ENCODE measurements around the gene DENND11. TPM values are rescaled to one million over a fixed set of nuclear protein-coding genes. Genes with fewer than 3 reads are reported as not detected.

Gene DENND11
- total and polyA plus RNA-seq, 2 donors (not counting 1 experiment from before 2014, with no cell fraction given), result 26.4 to 79.5 TPM

DNA sequence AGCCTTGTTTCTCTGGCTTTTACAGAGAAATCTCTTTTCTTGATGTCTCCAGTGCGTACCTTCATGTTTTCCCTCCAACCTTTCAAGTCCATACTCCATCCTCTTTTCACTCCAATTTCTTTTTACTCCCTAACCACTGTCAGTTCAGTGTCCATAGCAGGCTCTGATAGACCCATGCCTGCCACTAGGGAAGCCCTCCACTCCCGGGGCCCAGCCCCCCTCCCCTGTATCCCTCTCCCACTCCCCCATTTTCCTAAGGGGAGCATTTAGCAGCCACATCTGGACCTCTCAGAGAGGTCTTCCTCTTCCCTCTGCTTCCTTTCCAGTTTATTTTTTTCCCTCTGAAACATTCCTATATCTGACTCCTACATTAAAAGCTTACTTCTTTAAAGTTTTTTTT is 33.1 kb downstream of the DENND11 start:
- CTCF ChIA-PET, result interaction anchor here (1.1 kb wide), 1 partner anchor 32 kb away, joined by 3 read pairs; no protein-coding TSS in a partner anchor

DNA sequence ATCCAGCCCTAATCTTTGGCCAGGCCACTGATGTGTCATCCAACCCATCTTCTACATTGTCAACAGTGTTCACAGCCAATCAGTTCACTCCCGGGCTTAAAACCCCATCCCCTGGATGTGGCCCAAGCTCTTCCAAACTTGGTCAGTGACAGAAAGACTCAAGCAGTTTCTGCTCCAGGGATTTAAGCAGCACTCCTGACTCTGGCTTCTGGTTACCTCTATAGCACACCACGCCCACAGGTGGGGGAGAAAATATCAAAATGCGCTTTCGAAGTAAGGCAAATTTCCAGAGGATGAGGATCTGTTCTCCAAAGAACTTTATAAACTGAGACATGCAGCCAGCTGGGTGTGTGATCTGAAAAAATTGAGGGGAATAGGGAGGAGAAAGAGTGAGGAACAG is 35.9 kb downstream of the DENND11 start:
- Histone ChIP-seq H3K27me3 (replicated peaks in 1 of 4; ENCODE audit: control extremely low read depth in 1 of 4, control insufficient read depth in 3 of 4, insufficient read depth in 4 of 4, low read length in 3 of 4) (no peaks in the 10 kb centered on the region), H3K27ac (ENCODE audit: low read length in 2 of 2) (no peak overlapping the region), H3K36me3 (replicated peaks in 1 of 2; ENCODE audit: control extremely low read depth in 1 of 2, control insufficient read depth in 1 of 2, extremely low read depth in 1 of 2, insufficient read depth in 2 of 2, low read length in 1 of 2) (peaks cover 7 to 56% of the 10 kb centered on the region in 2 experiments), H3K9me3 (ENCODE audit: control extremely low read depth in 1 of 3, control insufficient read depth in 2 of 3, insufficient read depth in 1 of 3, low read length in 2 of 3) (no peaks in the 10 kb centered on the region), H2AFZ (ENCODE audit: insufficient read depth, low read depth, low read length, poor library complexity, severe bottlenecking) (no peak overlapping the region), H3K9ac (ENCODE audit: low read length) (no peak overlapping the region), H3K4me1 (ENCODE audit: control insufficient read depth in 2 of 2, insufficient read depth in 2 of 2, low read length in 2 of 2) (no peaks in the 10 kb centered on the region), H3K4me2 (replicated peaks; ENCODE audit: low read depth, low read length, poor library complexity, severe bottlenecking) (no peak overlapping the region), H3K4me3 (ENCODE audit: control extremely low read depth in 1 of 5, extremely low read depth in 1 of 5, insufficient read depth in 1 of 5, low read depth in 2 of 5, low read length in 4 of 5) (no peak overlapping the region), H3K79me2 (ENCODE audit: control insufficient read depth, insufficient read depth, low read length) (no peaks in the 10 kb centered on the region), H4K20me1 (ENCODE audit: control insufficient read depth, insufficient read depth, low read length, poor library complexity, severe bottlenecking) (no peaks in the 10 kb centered on the region)
- Mint-ChIP-seq H3K9me3 (ENCODE audit: insufficient read depth) (no peaks in the 10 kb centered on the region), H3K27ac (no peak overlapping the region), H3K4me3 (no peak overlapping the region), H3K27me3 (no peaks in the 10 kb centered on the region), H3K4me1 (peaks cover 4% of the 10 kb centered on the region)
- TF ChIP-seq EZH2 (IDR thresholded peaks at IDR 0.05; ENCODE audit: borderline replicate concordance, insufficient read depth, low read depth, low read length, poor library complexity, severe bottlenecking), result no peak
- no peak for TF ChIP-seq CTCF (IDR thresholded peaks at IDR 0.05)
- WGBS (ENCODE audit: insufficient coverage), result 100% methylated on average over 1 of the region's 4 CpGs
- CTCF ChIA-PET, result interaction anchor here (1.0 kb wide), 1 partner anchor 12 kb away, joined by 8 read pairs; no protein-coding TSS in a partner anchor
- ATAC-seq (ENCODE audit: low read depth) (no peak), DNase-seq (no peak)
- POLR2A ChIA-PET, result no interaction called here
- intact Hi-C loops (cut with micrococcal nuclease), result no loop called here

More for the DNA sequence above, 33.1 kb downstream of the DENND11 start:
- Histone ChIP-seq H3K4me1 (ENCODE audit: control insufficient read depth in 2 of 2, insufficient read depth in 2 of 2, low read length in 2 of 2) (no peaks in the 10 kb centered on the region), H3K4me3 (ENCODE audit: control extremely low read depth in 1 of 5, extremely low read depth in 1 of 5, insufficient read depth in 1 of 5, low read depth in 2 of 5, low read length in 4 of 5) (no peak overlapping the region), H3K27me3 (replicated peaks in 1 of 4; ENCODE audit: control extremely low read depth in 1 of 4, control insufficient read depth in 3 of 4, insufficient read depth in 4 of 4, low read length in 3 of 4) (no peaks in the 10 kb centered on the region), H3K36me3 (replicated peaks in 1 of 2; ENCODE audit: control extremely low read depth in 1 of 2, control insufficient read depth in 1 of 2, extremely low read depth in 1 of 2, insufficient read depth in 2 of 2, low read length in 1 of 2) (peaks cover 9 to 56% of the 10 kb centered on the region in 2 experiments), H3K79me2 (ENCODE audit: control insufficient read depth, insufficient read depth, low read length) (no peaks in the 10 kb centered on the region), H3K9me3 (ENCODE audit: control extremely low read depth in 1 of 3, control insufficient read depth in 2 of 3, insufficient read depth in 1 of 3, low read length in 2 of 3) (no peaks in the 10 kb centered on the region), H3K27ac (ENCODE audit: low read length in 2 of 2) (no peak overlapping the region), H3K4me2 (replicated peaks; ENCODE audit: low read depth, low read length, poor library complexity, severe bottlenecking) (no peak overlapping the region), H2AFZ (ENCODE audit: insufficient read depth, low read depth, low read length, poor library complexity, severe bottlenecking) (no peak overlapping the region), H3K9ac (ENCODE audit: low read length) (no peak overlapping the region), H4K20me1 (ENCODE audit: control insufficient read depth, insufficient read depth, low read length, poor library complexity, severe bottlenecking) (no peaks in the 10 kb centered on the region)
- DNase-seq, result no peak
- intact Hi-C loops (cut with micrococcal nuclease), result no loop called here
- Mint-ChIP-seq H3K9me3 (ENCODE audit: insufficient read depth) (no peaks in the 10 kb centered on the region), H3K27me3 (no peaks in the 10 kb centered on the region), H3K27ac (no peak overlapping the region), H3K4me1 (peaks cover 1% of the 10 kb centered on the region), H3K4me3 (no peak overlapping the region)
- TF ChIP-seq CTCF (IDR thresholded peaks at IDR 0.05), result no peak
- no peak for TF ChIP-seq EZH2 (IDR thresholded peaks at IDR 0.05; ENCODE audit: borderline replicate concordance, insufficient read depth, low read depth, low read length, poor library complexity, severe bottlenecking)
- 100% methylated on average over 2 of the region's 2 CpGs for WGBS (ENCODE audit: insufficient coverage)
- no peak for ATAC-seq (ENCODE audit: low read depth)
- POLR2A ChIA-PET, result no interaction called here
